ENCODE measurements around the gene PLAAT5. TPM values are rescaled to one million over a fixed set of nuclear protein-coding genes. Genes with fewer than 3 reads are reported as not detected.

The PLAAT5 gene
- polyA plus RNA-seq, 3 donors = 0.07 to 0.62 TPM; not detected in 1

GRCh38 chr11:63478896-63479295 lies 12.1 kb downstream of the PLAAT5 start:
- H3K36me3 Mint-ChIP-seq = no peaks in the 10 kb centered on the region
- Histone ChIP-seq H3K9me3 (replicated peaks in 1 of 2; ENCODE audit: control insufficient read depth in 1 of 2, insufficient read depth in 1 of 2, low read length in 2 of 2) (peaks cover 8 to 11% of the 10 kb centered on the region in 2 donors), H3K27ac (ENCODE audit: low read depth in 1 of 2, low read length in 2 of 2) (no peak overlapping the region), H3K9ac (ENCODE audit: insufficient read depth, low read length, poor library complexity, severe bottlenecking) (no peak overlapping the region), H4K20me1 (ENCODE audit: insufficient read depth, low read length) (no peaks in the 10 kb centered on the region), H3K27me3 (ENCODE audit: control insufficient read depth in 2 of 2, insufficient read depth in 2 of 2, low read length in 2 of 2) (no peaks in the 10 kb centered on the region), H2AFZ (ENCODE audit: insufficient read depth, low read depth, low read length, poor library complexity, severe bottlenecking) (no peak overlapping the region), H3K4me1 (ENCODE audit: control insufficient read depth in 1 of 2, insufficient read depth in 2 of 2, low read length in 2 of 2) (peaks cover 0 to 3% of the 10 kb centered on the region in 2 donors), H3K79me2 (ENCODE audit: insufficient read depth, low read length) (no peaks in the 10 kb centered on the region), H3K36me3 (replicated peaks in 1 of 2; ENCODE audit: control insufficient read depth in 1 of 2, insufficient read depth in 2 of 2, low read length in 2 of 2) (no peaks in the 10 kb centered on the region), H3K4me2 (replicated peaks; ENCODE audit: extremely low read depth, low read length, poor library complexity, severe bottlenecking) (no peak overlapping the region), H3K4me3 (replicated peaks in 1 of 3; ENCODE audit: low read depth in 2 of 3, low read length in 3 of 3) (no peak overlapping the region)
- peaks cover 2 to 9% (median 5%) of the 10 kb centered on the region in 3 donors for H3K27me3 Mint-ChIP-seq (ENCODE audit: low read depth in 3 of 3)
- peaks cover 7 to 23% (median 19%) of the 10 kb centered on the region in 7 donors for H3K9me3 Mint-ChIP-seq
- no peak overlapping the region for H3K27ac Mint-ChIP-seq
- no CpG with 5 or more reads among the region's 5 CpGs for WGBS (ENCODE audit: insufficient coverage)
- no peak overlapping the region for H3K4me3 Mint-ChIP-seq
- peak; percentile 55 to 75 (median 69) for DNase-seq
- intact Hi-C loops (cut with micrococcal nuclease) = loop anchor here (2.0 to 10.0 kb wide), 3 partner anchors 156 to 256 kb away; no protein-coding TSS in a partner anchor
- no peaks in the 10 kb centered on the region for H3K4me1 Mint-ChIP-seq
- peak; percentile 92 for TF ChIP-seq CTCF (IDR thresholded peaks at IDR 0.05)

- no peak overlapping the region for H3K4me3 Mint-ChIP-seq
- Histone ChIP-seq H3K4me1 (ENCODE audit: control insufficient read depth in 1 of 2, insufficient read depth in 2 of 2, low read length in 2 of 2) (peaks cover 0 to 3% of the 10 kb centered on the region in 2 donors), H3K9me3 (replicated peaks in 1 of 2; ENCODE audit: control insufficient read depth in 1 of 2, insufficient read depth in 1 of 2, low read length in 2 of 2) (peaks cover 11% of the 10 kb centered on the region in 2 donors), H3K36me3 (replicated peaks in 1 of 2; ENCODE audit: control insufficient read depth in 1 of 2, insufficient read depth in 2 of 2, low read length in 2 of 2) (no peaks in the 10 kb centered on the region), H3K27me3 (ENCODE audit: control insufficient read depth in 2 of 2, insufficient read depth in 2 of 2, low read length in 2 of 2) (no peaks in the 10 kb centered on the region), H3K4me3 (replicated peaks in 1 of 3; ENCODE audit: low read depth in 2 of 3, low read length in 3 of 3) (no peak overlapping the region), H3K27ac (ENCODE audit: low read depth in 1 of 2, low read length in 2 of 2) (no peak overlapping the region), H3K9ac (ENCODE audit: insufficient read depth, low read length, poor library complexity, severe bottlenecking) (no peak overlapping the region), H4K20me1 (ENCODE audit: insufficient read depth, low read length) (no peaks in the 10 kb centered on the region), H2AFZ (ENCODE audit: insufficient read depth, low read depth, low read length, poor library complexity, severe bottlenecking) (no peak overlapping the region), H3K4me2 (replicated peaks; ENCODE audit: extremely low read depth, low read length, poor library complexity, severe bottlenecking) (no peak overlapping the region), H3K79me2 (ENCODE audit: insufficient read depth, low read length) (no peaks in the 10 kb centered on the region)
- intact Hi-C loops (cut with micrococcal nuclease) = loop anchor here in 1 of 2 donors (10.0 kb wide), 1 partner anchor 258 kb away; no protein-coding TSS in a partner anchor
- H3K36me3 Mint-ChIP-seq = no peaks in the 10 kb centered on the region
- no peak for DNase-seq
- peaks cover 1 to 8% (median 2%) of the 10 kb centered on the region in 3 donors for H3K27me3 Mint-ChIP-seq (ENCODE audit: low read depth in 3 of 3)
- no peak overlapping the region for H3K27ac Mint-ChIP-seq
- TF ChIP-seq CTCF (IDR thresholded peaks at IDR 0.05) = no peak
- peaks cover 7 to 24% (median 18%) of the 10 kb centered on the region in 7 donors for H3K9me3 Mint-ChIP-seq
- no peaks in the 10 kb centered on the region for H3K4me1 Mint-ChIP-seq
Observed at GRCh38 chr11:63476618-63477017, 14.3 kb downstream of the PLAAT5 start.
